Sigmoid colon (tissue), 4 donors: Measurements from ENCODE around the gene STK32B.

Experiments
- CTCF ChIP-seq, 4 experiments: fragments of 450-650 bp in 3 of 4; fragments of 200-600 bp in 1 of 4; IDR thresholded peaks; one replicate each; pipeline ENCODE4 v1.5.1; 2016 to 2019; ENCODE audit warnings: antibody characterized with exemption in 4 of 4, mild to moderate bottlenecking in 3 of 4, moderate library complexity in 2 of 4
- EP300 ChIP-seq, 4 donors: sonication (generic); formaldehyde crosslinking; IDR thresholded peaks; one replicate each; pipeline ENCODE4 v1.6.1; 2017; ENCODE audit warnings: antibody characterized with exemption in 4 of 4
- POLR2A ChIP-seq, 2 donors: fragments of 450-650 bp; IDR thresholded peaks; one replicate each; pipeline ENCODE4 v1.6.1; 2016; ENCODE audit warnings: antibody characterized with exemption in 2 of 2, mild to moderate bottlenecking in 2 of 2, moderate library complexity in 2 of 2
- POLR2AphosphoS5 ChIP-seq, 4 donors: sonication (generic); formaldehyde crosslinking; IDR thresholded peaks; one replicate each; pipeline ENCODE4 v1.6.1; 2017; ENCODE audit warnings: antibody characterized with exemption in 4 of 4

- TF ChIP-seq CTCF (IDR thresholded peaks at IDR 0.05) (no peak), POLR2A (IDR thresholded peaks at IDR 0.05) (no peak), POLR2AphosphoS5 (IDR thresholded peaks at IDR 0.05) (no peak), EP300 (IDR thresholded peaks at IDR 0.05) (no peak)
Measured at GRCh38 chr4:5478169-5478568, 426.9 kb downstream of the STK32B start.
